WTC11 (cell line): ENCODE results near the gene STT3A. TPM values are rescaled to one million over a fixed set of nuclear protein-coding genes. Genes with fewer than 3 reads are reported as not detected.

ENCODE experiments used
- ATAC-seq: fragments of 200-7000 bp; cut with Tn5 transposase; 2 replicates; pipeline ENCODE4 v1.10.0; 2021; ENCODE audit warnings: mild to moderate bottlenecking, moderate library complexity
- CTCF ChIA-PET: fragments of 300-600 bp; sonication (Branson Sonifier 250); formaldehyde crosslinking; loops from one replicate; lab custom pipeline; 2021; ENCODE audit warnings: antibody characterized with exemption; lab: Charles Lee
- POLR2A ChIA-PET: fragments of 350-600 bp; sonication (Branson Sonifier 250); formaldehyde crosslinking; loops from one replicate; lab custom pipeline; 2021; ENCODE audit warnings: antibody characterized with exemption; lab: Charles Lee
- DNase-seq: peaks from one replicate; pipeline ENCODE4 v3.0.0; 2021; ENCODE audit warnings: low spot score
- H3K27ac Mint-ChIP-seq: 2 replicates; pipeline ENCODE4 v1.8.0; 2021; ENCODE audit warnings: mixed read lengths
- H3K27me3 Mint-ChIP-seq: 2 replicates; pipeline ENCODE4 v1.8.0; 2021; ENCODE audit warnings: low read depth, mild to moderate bottlenecking, moderate library complexity, mixed read lengths
- H3K36me3 Mint-ChIP-seq: 2 replicates; pipeline ENCODE4 v1.8.0; 2021; ENCODE audit warnings: mixed read lengths
- H3K4me1 Mint-ChIP-seq: 2 replicates; pipeline ENCODE4 v1.8.0; 2022; ENCODE audit warnings: mixed read lengths
- H3K4me3 Mint-ChIP-seq: 2 replicates; pipeline ENCODE4 v1.8.0; 2021; ENCODE audit warnings: mild to moderate bottlenecking, moderate library complexity, mixed read lengths
- H3K9me3 Mint-ChIP-seq: 2 replicates; pipeline ENCODE4 v1.8.0; 2021; ENCODE audit warnings: mixed read lengths
- CREB1 ChIP-seq: sonication (generic); formaldehyde crosslinking; IDR thresholded peaks from 2 replicates; pipeline ENCODE4 v1.8.0; 2023; ENCODE audit warnings: mild to moderate bottlenecking, missing genetic modification reagents
- ETV6 ChIP-seq: sonication (generic); formaldehyde crosslinking; IDR thresholded peaks from 2 replicates; pipeline ENCODE4 v1.8.1; 2022; ENCODE audit warnings: mild to moderate bottlenecking, missing genetic modification reagents
- FOXJ3 ChIP-seq: sonication (generic); formaldehyde crosslinking; IDR thresholded peaks from 2 replicates; pipeline ENCODE4 v1.9.0; 2021; ENCODE audit warnings: missing genetic modification reagents, mild to moderate bottlenecking, borderline replicate concordance
- FOXP1 ChIP-seq: sonication (generic); formaldehyde crosslinking; IDR thresholded peaks from 2 replicates; pipeline ENCODE4 v1.8.0; 2022; ENCODE audit warnings: missing genetic modification reagents, mild to moderate bottlenecking, moderate library complexity, borderline replicate concordance
- GABPB1 ChIP-seq: sonication (generic); formaldehyde crosslinking; IDR thresholded peaks from 2 replicates; pipeline ENCODE4 v1.8.1; 2023; ENCODE audit warnings: mild to moderate bottlenecking, missing genetic modification reagents
- GRHL2 ChIP-seq: fragments of 250-450 bp; sonication (Bioruptor Pico); IDR thresholded peaks from 2 replicates; pipeline ENCODE4 v1.8.0; 2022; ENCODE audit warnings: mild to moderate bottlenecking, moderate library complexity; ENCODE audit not compliant: insufficient replicate concordance, severe bottlenecking
- JAZF1 ChIP-seq: fragments of 250-450 bp; sonication (Bioruptor Pico); IDR thresholded peaks from 2 replicates; pipeline ENCODE4 v1.9.0; 2021; ENCODE audit warnings: moderate library complexity, mild to moderate bottlenecking, inconsistent platforms
- MYBL2 ChIP-seq: sonication (generic); formaldehyde crosslinking; IDR thresholded peaks from 2 replicates; pipeline ENCODE4 v1.8.1; 2023; ENCODE audit warnings: mild to moderate bottlenecking, moderate library complexity, missing genetic modification reagents
- NFE2L1 ChIP-seq: sonication (generic); formaldehyde crosslinking; IDR thresholded peaks from 2 replicates; pipeline ENCODE4 v1.8.1; 2023; ENCODE audit warnings: missing genetic modification reagents
- NFYB ChIP-seq: sonication (generic); formaldehyde crosslinking; conservative IDR thresholded peaks from 2 replicates; pipeline ENCODE4 v1.8.0; 2022; ENCODE audit warnings: low read depth, missing genetic modification reagents
- NR3C1 ChIP-seq: sonication (generic); formaldehyde crosslinking; conservative IDR thresholded peaks from 2 replicates; pipeline ENCODE4 v1.8.1; 2023; ENCODE audit warnings: low read depth, mild to moderate bottlenecking, missing genetic modification reagents
- PRRX2 ChIP-seq: fragments of 250-450 bp; sonication (Bioruptor Pico); IDR thresholded peaks from 2 replicates; pipeline ENCODE4 v1.8.0; 2021; ENCODE audit warnings: mild to moderate bottlenecking
- RELA ChIP-seq: sonication (generic); formaldehyde crosslinking; IDR thresholded peaks from 2 replicates; pipeline ENCODE4 v1.8.1; 2022; ENCODE audit warnings: missing genetic modification reagents, mild to moderate bottlenecking, borderline replicate concordance
- RORB ChIP-seq: fragments of 250-450 bp; sonication (Bioruptor Pico); IDR thresholded peaks from 2 replicates; pipeline ENCODE4 v1.9.0; 2021; ENCODE audit warnings: mild to moderate bottlenecking
- SMAD3 ChIP-seq: sonication (generic); formaldehyde crosslinking; IDR thresholded peaks from 2 replicates; pipeline ENCODE4 v1.8.0; 2022; ENCODE audit warnings: missing genetic modification reagents, mild to moderate bottlenecking, borderline replicate concordance
- TCF7 ChIP-seq: sonication (generic); formaldehyde crosslinking; IDR thresholded peaks from 2 replicates; pipeline ENCODE4 v1.8.0; 2022; ENCODE audit warnings: mild to moderate bottlenecking, low read depth, missing genetic modification reagents, moderate library complexity
- TP53 ChIP-seq: sonication (generic); formaldehyde crosslinking; IDR thresholded peaks from 2 replicates; pipeline ENCODE4 v1.8.1; 2023; ENCODE audit warnings: mild to moderate bottlenecking, missing genetic modification reagents
- ZBTB21 ChIP-seq: sonication (generic); formaldehyde crosslinking; IDR thresholded peaks from 2 replicates; pipeline ENCODE4 v1.8.1; 2023; ENCODE audit warnings: mild to moderate bottlenecking, missing genetic modification reagents, borderline replicate concordance
- ZNF219 ChIP-seq: sonication (generic); formaldehyde crosslinking; IDR thresholded peaks from 2 replicates; pipeline ENCODE4 v1.8.0; 2023; ENCODE audit warnings: missing genetic modification reagents, mild to moderate bottlenecking, borderline replicate concordance
- ZNF232 ChIP-seq: sonication (generic); formaldehyde crosslinking; IDR thresholded peaks from 2 replicates; pipeline ENCODE4 v1.8.0; 2022; ENCODE audit warnings: mild to moderate bottlenecking, missing genetic modification reagents
- total RNA-seq: library from RNA; stranded (reverse); gene quantifications from 3 replicates; pipeline ENCODE4 v1.2.3, GENCODE V29; 2021
- TF ChIP-seq, protein P1 (sequence below): fragments of 250-450 bp; sonication (Bioruptor Pico); IDR thresholded peaks from 2 replicates; pipeline ENCODE4 v2.1.2; 2022; ENCODE audit warnings: mild to moderate bottlenecking, moderate library complexity
- TF ChIP-seq, protein P2 (sequence below): sonication (generic); formaldehyde crosslinking; conservative IDR thresholded peaks from 2 replicates; pipeline ENCODE4 v1.8.1; 2023; ENCODE audit warnings: mild to moderate bottlenecking, low read depth, missing genetic modification reagents, moderate library complexity
- TF ChIP-seq, protein P3 (sequence below): fragments of 200-600 bp; IDR thresholded peaks from 2 replicates; pipeline ENCODE4 v1.8.0; 2022; ENCODE audit warnings: antibody characterized with exemption
- TF ChIP-seq, protein P4 (sequence below): fragments of 250-450 bp; sonication (Bioruptor Pico); IDR thresholded peaks from 2 replicates; pipeline ENCODE4 v1.9.0; 2021; ENCODE audit warnings: moderate library complexity, mild to moderate bottlenecking, inconsistent platforms, borderline replicate concordance
- TF ChIP-seq, protein P5 (sequence below): fragments of 250-450 bp; sonication (Bioruptor Pico); conservative IDR thresholded peaks from 2 replicates; pipeline ENCODE4 v1.9.0; 2021; ENCODE audit warnings: mild to moderate bottlenecking
- TF ChIP-seq, protein P6 (sequence below): sonication (generic); formaldehyde crosslinking; IDR thresholded peaks from 2 replicates; pipeline ENCODE4 v1.8.0; 2022; ENCODE audit warnings: mild to moderate bottlenecking, missing genetic modification reagents

Gene STT3A
- total RNA-seq, 1 experiment from 2014 or later, result 144 TPM

DNA sequence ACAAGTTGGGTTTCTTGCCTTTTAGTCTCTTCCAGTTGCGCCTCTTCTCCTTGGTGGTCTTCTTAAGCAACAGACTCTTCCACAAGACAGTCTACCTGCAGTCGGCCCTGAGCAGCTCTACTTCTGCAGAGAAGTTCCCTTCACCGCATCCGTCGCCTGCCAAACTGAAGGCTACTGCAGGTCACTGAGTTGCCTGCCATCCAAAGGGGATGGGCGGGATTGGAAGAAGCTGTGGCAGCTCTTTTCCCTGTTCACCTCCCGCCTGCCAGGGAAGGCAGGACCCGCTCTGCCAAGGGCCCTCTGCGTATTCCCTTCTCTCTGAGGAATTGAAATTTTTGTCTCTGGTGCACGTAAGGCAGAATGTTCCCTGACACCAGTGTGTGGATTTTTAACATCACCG is 9.2 kb upstream of the STT3A start:
- H3K27ac Mint-ChIP-seq, result no peak overlapping the region
- CTCF ChIA-PET, result no interaction called here
- 0 out of 2 replicates have a peak, but pooled peaks cover 3% of the 10 kb centered on the region for H3K4me1 Mint-ChIP-seq
- no peak for DNase-seq
- H3K4me3 Mint-ChIP-seq, result no peak overlapping the region
- no peak for TF ChIP-seq ETV6
- TF ChIP-seq GRHL2 (CRISPR knock-in tag), result no peak
- TF ChIP-seq RELA (CRISPR knock-in tag), result no peak
- TF ChIP-seq NR3C1, result no peak
- no peak for TF ChIP-seq MYBL2 (CRISPR knock-in tag)
- TF ChIP-seq NFE2L1 (CRISPR knock-in tag), result no peak
- no peak for TF ChIP-seq SMAD3 (CRISPR knock-in tag)
- TF ChIP-seq, protein P1, sequence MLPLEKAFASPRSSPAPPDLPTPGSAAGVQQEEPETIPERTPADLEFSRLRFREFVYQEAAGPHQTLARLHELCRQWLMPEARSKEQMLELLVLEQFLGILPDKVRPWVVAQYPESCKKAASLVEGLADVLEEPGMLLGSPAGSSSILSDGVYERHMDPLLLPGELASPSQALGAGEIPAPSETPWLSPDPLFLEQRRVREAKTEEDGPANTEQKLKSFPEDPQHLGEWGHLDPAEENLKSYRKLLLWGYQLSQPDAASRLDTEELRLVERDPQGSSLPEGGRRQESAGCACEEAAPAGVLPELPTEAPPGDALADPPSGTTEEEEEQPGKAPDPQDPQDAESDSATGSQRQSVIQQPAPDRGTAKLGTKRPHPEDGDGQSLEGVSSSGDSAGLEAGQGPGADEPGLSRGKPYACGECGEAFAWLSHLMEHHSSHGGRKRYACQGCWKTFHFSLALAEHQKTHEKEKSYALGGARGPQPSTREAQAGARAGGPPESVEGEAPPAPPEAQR, result no peak
- TF ChIP-seq, protein P2, sequence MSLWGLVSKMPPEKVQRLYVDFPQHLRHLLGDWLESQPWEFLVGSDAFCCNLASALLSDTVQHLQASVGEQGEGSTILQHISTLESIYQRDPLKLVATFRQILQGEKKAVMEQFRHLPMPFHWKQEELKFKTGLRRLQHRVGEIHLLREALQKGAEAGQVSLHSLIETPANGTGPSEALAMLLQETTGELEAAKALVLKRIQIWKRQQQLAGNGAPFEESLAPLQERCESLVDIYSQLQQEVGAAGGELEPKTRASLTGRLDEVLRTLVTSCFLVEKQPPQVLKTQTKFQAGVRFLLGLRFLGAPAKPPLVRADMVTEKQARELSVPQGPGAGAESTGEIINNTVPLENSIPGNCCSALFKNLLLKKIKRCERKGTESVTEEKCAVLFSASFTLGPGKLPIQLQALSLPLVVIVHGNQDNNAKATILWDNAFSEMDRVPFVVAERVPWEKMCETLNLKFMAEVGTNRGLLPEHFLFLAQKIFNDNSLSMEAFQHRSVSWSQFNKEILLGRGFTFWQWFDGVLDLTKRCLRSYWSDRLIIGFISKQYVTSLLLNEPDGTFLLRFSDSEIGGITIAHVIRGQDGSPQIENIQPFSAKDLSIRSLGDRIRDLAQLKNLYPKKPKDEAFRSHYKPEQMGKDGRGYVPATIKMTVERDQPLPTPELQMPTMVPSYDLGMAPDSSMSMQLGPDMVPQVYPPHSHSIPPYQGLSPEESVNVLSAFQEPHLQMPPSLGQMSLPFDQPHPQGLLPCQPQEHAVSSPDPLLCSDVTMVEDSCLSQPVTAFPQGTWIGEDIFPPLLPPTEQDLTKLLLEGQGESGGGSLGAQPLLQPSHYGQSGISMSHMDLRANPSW, result no peak
- no peak for TF ChIP-seq JAZF1 (CRISPR knock-in tag)
- TF ChIP-seq CREB1 (CRISPR knock-in tag), result no peak
- TF ChIP-seq, protein P3, sequence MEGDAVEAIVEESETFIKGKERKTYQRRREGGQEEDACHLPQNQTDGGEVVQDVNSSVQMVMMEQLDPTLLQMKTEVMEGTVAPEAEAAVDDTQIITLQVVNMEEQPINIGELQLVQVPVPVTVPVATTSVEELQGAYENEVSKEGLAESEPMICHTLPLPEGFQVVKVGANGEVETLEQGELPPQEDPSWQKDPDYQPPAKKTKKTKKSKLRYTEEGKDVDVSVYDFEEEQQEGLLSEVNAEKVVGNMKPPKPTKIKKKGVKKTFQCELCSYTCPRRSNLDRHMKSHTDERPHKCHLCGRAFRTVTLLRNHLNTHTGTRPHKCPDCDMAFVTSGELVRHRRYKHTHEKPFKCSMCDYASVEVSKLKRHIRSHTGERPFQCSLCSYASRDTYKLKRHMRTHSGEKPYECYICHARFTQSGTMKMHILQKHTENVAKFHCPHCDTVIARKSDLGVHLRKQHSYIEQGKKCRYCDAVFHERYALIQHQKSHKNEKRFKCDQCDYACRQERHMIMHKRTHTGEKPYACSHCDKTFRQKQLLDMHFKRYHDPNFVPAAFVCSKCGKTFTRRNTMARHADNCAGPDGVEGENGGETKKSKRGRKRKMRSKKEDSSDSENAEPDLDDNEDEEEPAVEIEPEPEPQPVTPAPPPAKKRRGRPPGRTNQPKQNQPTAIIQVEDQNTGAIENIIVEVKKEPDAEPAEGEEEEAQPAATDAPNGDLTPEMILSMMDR, result no peak
- TF ChIP-seq, protein P4, sequence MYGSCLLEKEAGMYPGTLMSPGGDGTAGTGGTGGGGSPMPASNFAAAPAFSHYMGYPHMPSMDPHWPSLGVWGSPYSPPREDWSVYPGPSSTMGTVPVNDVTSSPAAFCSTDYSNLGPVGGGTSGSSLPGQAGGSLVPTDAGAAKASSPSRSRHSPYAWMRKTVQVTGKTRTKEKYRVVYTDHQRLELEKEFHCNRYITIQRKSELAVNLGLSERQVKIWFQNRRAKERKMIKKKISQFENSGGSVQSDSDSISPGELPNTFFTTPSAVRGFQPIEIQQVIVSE (CRISPR knock-in tag), result no peak
- TF ChIP-seq, protein P5, sequence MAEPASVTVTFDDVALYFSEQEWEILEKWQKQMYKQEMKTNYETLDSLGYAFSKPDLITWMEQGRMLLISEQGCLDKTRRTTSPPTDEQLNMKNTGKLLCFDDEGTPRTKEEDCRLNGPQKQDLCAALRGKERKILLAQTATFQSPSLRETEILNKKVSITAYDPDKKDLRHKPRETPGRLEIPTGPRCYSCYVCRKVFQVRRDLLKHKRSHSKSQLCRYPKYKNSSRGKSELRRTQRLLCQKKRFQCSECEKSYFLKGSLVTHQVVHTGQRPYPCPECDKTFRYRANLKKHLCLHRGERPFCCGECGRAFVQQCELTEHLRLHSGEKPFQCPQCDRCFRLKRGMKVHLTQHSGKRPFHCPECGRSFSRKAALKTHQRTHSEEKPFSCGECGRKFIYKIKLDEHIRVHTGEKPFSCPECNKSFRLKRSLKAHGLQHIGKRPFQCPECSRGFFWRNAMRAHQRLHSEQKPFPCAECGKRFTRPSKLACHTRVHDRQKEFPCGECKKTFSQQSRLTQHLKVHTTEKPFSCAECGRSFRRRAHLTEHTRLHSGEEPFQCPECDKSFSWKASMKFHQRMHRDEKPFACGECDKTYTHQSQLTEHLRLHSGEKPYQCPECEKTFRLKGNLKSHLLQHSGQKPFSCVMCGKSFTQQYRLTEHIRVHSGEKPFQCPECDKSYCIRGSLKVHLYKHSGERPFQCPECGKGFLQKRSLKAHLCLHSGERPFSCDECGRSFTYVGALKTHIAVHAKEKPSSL (CRISPR knock-in tag), result no peak
- no peak for TF ChIP-seq TCF7 (CRISPR knock-in tag)
- no peak for TF ChIP-seq FOXJ3 (CRISPR knock-in tag)
- no peak for TF ChIP-seq TP53
- TF ChIP-seq, all 79 proteins: peak for 0
- peaks cover 40% of the 10 kb centered on the region for H3K36me3 Mint-ChIP-seq
- no peaks in the 10 kb centered on the region for H3K9me3 Mint-ChIP-seq
- no peaks in the 10 kb centered on the region for H3K27me3 Mint-ChIP-seq
- POLR2A ChIA-PET, result interaction anchor here (0.6 to 1.3 kb wide), 2 partner anchors 9 to 187 kb away, joined by 3 to 4 read pairs; partner anchors contain the start of gene STT3A
- ATAC-seq, result no peak

DNA sequence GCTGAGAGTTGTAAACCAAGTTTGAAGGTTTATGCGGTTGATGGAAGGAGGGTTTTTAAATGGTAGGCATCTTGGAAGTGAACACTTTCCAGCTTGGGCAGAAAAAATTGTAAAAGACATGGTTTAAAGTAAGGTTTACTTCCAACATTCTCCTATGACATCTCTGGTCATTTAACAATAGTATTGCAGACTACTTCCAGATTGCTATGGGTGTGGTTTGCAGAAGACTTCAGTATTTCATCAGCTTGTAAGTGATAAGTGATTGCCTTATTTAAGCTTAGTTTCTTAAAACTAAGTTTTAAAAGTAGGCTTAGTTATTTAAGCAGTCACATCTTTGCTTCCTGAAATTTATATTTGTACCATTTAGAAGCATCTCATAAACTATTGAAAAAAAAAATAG is 7.2 kb upstream of the STT3A start:
- DNase-seq (no peak), ATAC-seq (no peak)
- POLR2A ChIA-PET, result no interaction called here
- TF ChIP-seq, protein P4 (CRISPR knock-in tag), result no peak
- TF ChIP-seq FOXP1 (CRISPR knock-in tag), result no peak
- TF ChIP-seq GABPB1 (CRISPR knock-in tag), result no peak
- TF ChIP-seq ZNF219 (CRISPR knock-in tag), result no peak
- no peak for TF ChIP-seq PRRX2 (CRISPR knock-in tag)
- no peak for TF ChIP-seq NFYB (CRISPR knock-in tag)
- TF ChIP-seq NR3C1, result no peak
- TF ChIP-seq, protein P6, sequence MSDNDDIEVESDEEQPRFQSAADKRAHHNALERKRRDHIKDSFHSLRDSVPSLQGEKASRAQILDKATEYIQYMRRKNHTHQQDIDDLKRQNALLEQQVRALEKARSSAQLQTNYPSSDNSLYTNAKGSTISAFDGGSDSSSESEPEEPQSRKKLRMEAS (CRISPR knock-in tag), result no peak
- no peak for TF ChIP-seq ZNF232
- TF ChIP-seq ZBTB21 (CRISPR knock-in tag), result no peak
- TF ChIP-seq RORB (CRISPR knock-in tag), result no peak
- Mint-ChIP-seq H3K4me1 (0 out of 2 replicates have a peak, but pooled peaks cover 3% of the 10 kb centered on the region), H3K9me3 (no peaks in the 10 kb centered on the region), H3K27ac (no peak overlapping the region), H3K27me3 (no peaks in the 10 kb centered on the region), H3K4me3 (no peak overlapping the region), H3K36me3 (peaks cover 27% of the 10 kb centered on the region)
- CTCF ChIA-PET, result no interaction called here
